HepG2 (cell line): ENCODE results near the gene SLC17A8. TPM values are rescaled to one million over a fixed set of nuclear protein-coding genes. Genes with fewer than 3 reads are reported as not detected.

Experiments
- CC2D1A ChIP-seq: sonication (generic); formaldehyde crosslinking; IDR thresholded peaks from 2 replicates; pipeline ENCODE4 v1.8.1; 2023; ENCODE audit warnings: mild to moderate bottlenecking, missing genetic modification reagents
- HMG20A ChIP-seq: IDR thresholded peaks from 2 replicates; pipeline ENCODE4 v1.6.1; 2016; ENCODE audit warnings: borderline replicate concordance
- KLF11 ChIP-seq: IDR thresholded peaks from 2 replicates; pipeline ENCODE4 v1.6.1; 2016; ENCODE audit warnings: missing compliant biosample characterization
- MZF1 ChIP-seq: sonication (generic); formaldehyde crosslinking; IDR thresholded peaks from 2 replicates; pipeline ENCODE4 v1.8.1; 2023; ENCODE audit warnings: mild to moderate bottlenecking, missing genetic modification reagents, borderline replicate concordance
- NPAS2 ChIP-seq: sonication (generic); formaldehyde crosslinking; IDR thresholded peaks from 2 replicates; pipeline ENCODE4 v1.8.0; 2022; ENCODE audit warnings: mild to moderate bottlenecking, missing genetic modification reagents, borderline replicate concordance
- RAD21 ChIP-seq: fragments of 450-650 bp; formaldehyde crosslinking; IDR thresholded peaks from 2 replicates; pipeline ENCODE4 v1.5.0; 2020; ENCODE audit warnings: mild to moderate bottlenecking
- SATB2 ChIP-seq: sonication (generic); formaldehyde crosslinking; IDR thresholded peaks from 2 replicates; pipeline ENCODE4 v1.5.0; 2020; ENCODE audit warnings: missing genetic modification reagents
- SIX1 ChIP-seq: sonication (generic); formaldehyde crosslinking; IDR thresholded peaks from 2 replicates; pipeline ENCODE4 v1.4.0; 2020; ENCODE audit warnings: missing genetic modification reagents, borderline replicate concordance
- SOX6 ChIP-seq, 2 experiments: fragments of 450-650 bp in 1 of 2; sonication (generic) in 1 of 2; formaldehyde crosslinking in 1 of 2; IDR thresholded peaks; 2 replicates each; pipeline versions ENCODE4 v1.4.0 to v1.6.1; 2017 to 2020; ENCODE audit warnings: antibody characterized with exemption in 1 of 2, mild to moderate bottlenecking in 1 of 2, missing genetic modification reagents in 1 of 2
- SP5 ChIP-seq: IDR thresholded peaks from 2 replicates; pipeline ENCODE4 v1.6.1; 2016; ENCODE audit warnings: low read depth, borderline replicate concordance
- SRF ChIP-seq: IDR thresholded peaks from 2 replicates; pipeline ENCODE4 v1.6.1; 2011; ENCODE audit warnings: mild to moderate bottlenecking, low read depth, low read length, moderate library complexity
- YEATS2 ChIP-seq: sonication (generic); formaldehyde crosslinking; IDR thresholded peaks from 2 replicates; pipeline ENCODE4 v1.4.0; 2020; ENCODE audit warnings: missing genetic modification reagents, borderline replicate concordance
- ZBTB38 ChIP-seq: sonication (generic); formaldehyde crosslinking; IDR thresholded peaks from 2 replicates; pipeline ENCODE4 v1.5.1; 2020; ENCODE audit warnings: mild to moderate bottlenecking, missing genetic modification reagents
- ZFP37 ChIP-seq: sonication (generic); formaldehyde crosslinking; IDR thresholded peaks from 2 replicates; pipeline ENCODE4 v1.4.0; 2020; ENCODE audit warnings: missing genetic modification reagents, borderline replicate concordance
- ZKSCAN8 ChIP-seq: IDR thresholded peaks from 2 replicates; pipeline ENCODE4 v1.6.1; 2016; ENCODE audit warnings: borderline replicate concordance, missing genetic modification reagents, missing compliant biosample characterization
- ZNF746 ChIP-seq: sonication (generic); formaldehyde crosslinking; IDR thresholded peaks from 2 replicates; pipeline ENCODE4 v1.8.0; 2022; ENCODE audit warnings: mild to moderate bottlenecking, missing genetic modification reagents
- ZNF782 ChIP-seq: sonication (generic); formaldehyde crosslinking; IDR thresholded peaks from 2 replicates; pipeline ENCODE4 v1.4.0; 2020; ENCODE audit warnings: missing genetic modification reagents, mild to moderate bottlenecking, borderline replicate concordance
- ZNF792 ChIP-seq: IDR thresholded peaks from 2 replicates; pipeline ENCODE4 v1.6.1; 2016
- polyA plus RNA-seq, 8 experiments: library from polyadenylated mRNA; depleted of rRNA in 3 of 8; stranded (reverse) in 7 of 8; unstranded in 1 of 8; fragments of >200 nt; fragmentation: Illumina TruSeq in 4 of 8; extraction: Trizol in 4 of 8; gene quantifications; 2 replicates each; pipeline versions ENCODE4 v1.2.1 to v1.2.3, GENCODE V29; 2011 to 2016; ENCODE audit warnings: low read depth in 4 of 8, missing spikeins in 1 of 8, mixed read lengths in 1 of 8; ENCODE audit not compliant: insufficient read depth in 1 of 8
- total RNA-seq, 5 experiments: library from RNA; depleted of rRNA; stranded (reverse); fragments of >200 nt; fragmentation: Illumina TruSeq; extraction: Trizol; gene quantifications; 2 replicates each; pipeline ENCODE4 v1.2.3, GENCODE V29; 2016; ENCODE audit warnings: low read depth in 1 of 5
- TF ChIP-seq, protein P1 (sequence below): sonication (generic); formaldehyde crosslinking; IDR thresholded peaks from 2 replicates; pipeline ENCODE4 v1.5.0; 2020; ENCODE audit warnings: missing genetic modification reagents, mild to moderate bottlenecking, borderline replicate concordance
- TF ChIP-seq, protein P2 (sequence below): sonication (generic); formaldehyde crosslinking; IDR thresholded peaks from 2 replicates; pipeline ENCODE4 v1.5.0; 2020; ENCODE audit warnings: mild to moderate bottlenecking, missing genetic modification reagents
- TF ChIP-seq, protein P3 (sequence below): sonication (generic); formaldehyde crosslinking; IDR thresholded peaks from 2 replicates; pipeline ENCODE4 v1.9.0; 2021; ENCODE audit warnings: missing genetic modification reagents, borderline replicate concordance
- TF ChIP-seq, protein P4 (sequence below): sonication (generic); formaldehyde crosslinking; IDR thresholded peaks from 2 replicates; pipeline ENCODE4 v1.5.1; 2020; ENCODE audit warnings: mild to moderate bottlenecking, missing genetic modification reagents, borderline replicate concordance
- TF ChIP-seq, protein P5 (sequence below): sonication (generic); formaldehyde crosslinking; IDR thresholded peaks from 2 replicates; pipeline ENCODE4 v1.5.1; 2020; ENCODE audit warnings: mild to moderate bottlenecking, moderate library complexity, missing genetic modification reagents

SLC17A8 gene
- total and polyA plus RNA-seq, 2 of the 13 experiments (the other 11 are each of a cell fraction or from before 2014, with no cell fraction given), result 0.07 to 0.15 TPM

DNA sequence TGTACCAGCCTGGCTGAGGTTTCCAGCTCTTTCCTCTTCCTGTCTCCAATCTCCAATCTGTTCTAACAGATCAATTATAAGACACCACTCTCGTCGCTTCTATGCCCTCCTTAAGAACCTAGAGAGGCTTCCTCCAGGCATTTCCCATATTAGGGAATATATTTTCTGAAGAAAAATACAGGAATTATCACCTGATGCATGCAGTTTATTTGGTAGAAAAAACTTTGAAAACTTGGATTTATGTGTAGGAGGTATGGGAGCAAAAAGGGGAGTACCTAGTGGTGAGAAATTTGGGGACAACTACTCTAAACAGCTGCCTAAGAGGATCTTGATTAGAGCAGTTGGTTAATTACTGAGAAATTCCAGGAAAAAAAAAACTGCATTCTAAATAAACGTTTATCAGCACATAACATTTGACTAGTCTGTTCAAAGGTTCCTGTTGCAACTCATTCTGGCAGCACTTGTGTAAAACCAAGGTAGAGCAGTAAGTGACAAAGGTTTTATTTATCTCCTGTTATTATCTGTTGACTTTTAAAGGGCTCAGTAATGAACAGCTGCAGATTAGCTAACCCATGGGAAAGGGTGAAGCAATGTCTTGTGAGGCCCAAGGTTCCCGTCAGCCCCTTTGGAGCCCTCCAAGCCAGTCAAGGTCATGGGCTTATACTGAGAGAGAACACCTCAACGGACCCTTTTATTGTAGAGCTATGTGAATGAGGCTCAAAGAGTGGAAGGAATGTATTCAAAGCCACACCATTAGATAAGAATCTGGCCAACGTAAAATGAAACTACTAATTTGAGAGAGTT, 80.4 kb downstream of the SLC17A8 start (continued):
- TF ChIP-seq YEATS2 (CRISPR knock-in tag) (peak; percentile 62; the same call in 1 of the 2 replicates), CC2D1A (CRISPR knock-in tag) (no peak), SIX1 (CRISPR knock-in tag) (peak; percentile 81), SATB2 (CRISPR knock-in tag) (peak; percentile 95), ZNF782 (CRISPR knock-in tag) (no peak), MZF1 (no peak), RAD21 (CRISPR knock-in tag) (peak; percentile 25; the same call in 1 of the 2 replicates), ZNF746 (CRISPR knock-in tag) (peak; percentile 77; the same call in 1 of the 2 replicates), SRF (peak; percentile 8; the same call in 1 of the 2 replicates), ZFP37 (CRISPR knock-in tag) (0 out of 2 replicates have a peak, but pooled peaks have one; percentile 46), ZKSCAN8 (CRISPR knock-in tag) (peak; percentile 88), ZNF792 (CRISPR knock-in tag) (peak; percentile 73), NPAS2 (CRISPR knock-in tag) (no peak), HMG20A (peak; percentile 98), KLF11 (no peak), SOX6 (IDR thresholded peaks at IDR 0.05) (no peak), SOX6 (CRISPR knock-in tag; IDR thresholded peaks at IDR 0.05) (peak; percentile 99), SP5 (CRISPR knock-in tag) (no peak), ZBTB38 (CRISPR knock-in tag) (no peak)
- TF ChIP-seq, protein P1, sequence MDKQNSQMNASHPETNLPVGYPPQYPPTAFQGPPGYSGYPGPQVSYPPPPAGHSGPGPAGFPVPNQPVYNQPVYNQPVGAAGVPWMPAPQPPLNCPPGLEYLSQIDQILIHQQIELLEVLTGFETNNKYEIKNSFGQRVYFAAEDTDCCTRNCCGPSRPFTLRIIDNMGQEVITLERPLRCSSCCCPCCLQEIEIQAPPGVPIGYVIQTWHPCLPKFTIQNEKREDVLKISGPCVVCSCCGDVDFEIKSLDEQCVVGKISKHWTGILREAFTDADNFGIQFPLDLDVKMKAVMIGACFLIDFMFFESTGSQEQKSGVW (CRISPR knock-in tag), result no peak
- TF ChIP-seq, protein P2, sequence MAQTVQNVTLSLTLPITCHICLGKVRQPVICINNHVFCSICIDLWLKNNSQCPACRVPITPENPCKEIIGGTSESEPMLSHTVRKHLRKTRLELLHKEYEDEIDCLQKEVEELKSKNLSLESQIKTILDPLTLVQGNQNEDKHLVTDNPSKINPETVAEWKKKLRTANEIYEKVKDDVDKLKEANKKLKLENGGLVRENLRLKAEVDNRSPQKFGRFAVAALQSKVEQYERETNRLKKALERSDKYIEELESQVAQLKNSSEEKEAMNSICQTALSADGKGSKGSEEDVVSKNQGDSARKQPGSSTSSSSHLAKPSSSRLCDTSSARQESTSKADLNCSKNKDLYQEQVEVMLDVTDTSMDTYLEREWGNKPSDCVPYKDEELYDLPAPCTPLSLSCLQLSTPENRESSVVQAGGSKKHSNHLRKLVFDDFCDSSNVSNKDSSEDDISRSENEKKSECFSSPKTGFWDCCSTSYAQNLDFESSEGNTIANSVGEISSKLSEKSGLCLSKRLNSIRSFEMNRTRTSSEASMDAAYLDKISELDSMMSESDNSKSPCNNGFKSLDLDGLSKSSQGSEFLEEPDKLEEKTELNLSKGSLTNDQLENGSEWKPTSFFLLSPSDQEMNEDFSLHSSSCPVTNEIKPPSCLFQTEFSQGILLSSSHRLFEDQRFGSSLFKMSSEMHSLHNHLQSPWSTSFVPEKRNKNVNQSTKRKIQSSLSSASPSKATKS (CRISPR knock-in tag), result peak; percentile 94
- TF ChIP-seq, protein P3, sequence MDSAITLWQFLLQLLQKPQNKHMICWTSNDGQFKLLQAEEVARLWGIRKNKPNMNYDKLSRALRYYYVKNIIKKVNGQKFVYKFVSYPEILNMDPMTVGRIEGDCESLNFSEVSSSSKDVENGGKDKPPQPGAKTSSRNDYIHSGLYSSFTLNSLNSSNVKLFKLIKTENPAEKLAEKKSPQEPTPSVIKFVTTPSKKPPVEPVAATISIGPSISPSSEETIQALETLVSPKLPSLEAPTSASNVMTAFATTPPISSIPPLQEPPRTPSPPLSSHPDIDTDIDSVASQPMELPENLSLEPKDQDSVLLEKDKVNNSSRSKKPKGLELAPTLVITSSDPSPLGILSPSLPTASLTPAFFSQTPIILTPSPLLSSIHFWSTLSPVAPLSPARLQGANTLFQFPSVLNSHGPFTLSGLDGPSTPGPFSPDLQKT (CRISPR knock-in tag), result no peak
- TF ChIP-seq, protein P4, sequence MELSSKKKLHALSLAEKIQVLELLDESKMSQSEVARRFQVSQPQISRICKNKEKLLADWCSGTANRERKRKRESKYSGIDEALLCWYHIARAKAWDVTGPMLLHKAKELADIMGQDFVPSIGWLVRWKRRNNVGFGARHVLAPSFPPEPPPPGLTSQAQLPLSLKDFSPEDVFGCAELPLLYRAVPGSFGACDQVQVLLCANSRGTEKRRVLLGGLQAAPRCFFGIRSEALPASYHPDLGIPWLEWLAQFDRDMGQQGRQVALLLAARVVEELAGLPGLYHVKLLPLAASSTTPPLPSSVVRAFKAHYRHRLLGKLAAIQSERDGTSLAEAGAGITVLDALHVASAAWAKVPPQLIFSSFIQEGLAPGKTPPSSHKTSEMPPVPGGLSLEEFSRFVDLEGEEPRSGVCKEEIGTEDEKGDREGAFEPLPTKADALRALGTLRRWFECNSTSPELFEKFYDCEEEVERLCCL (CRISPR knock-in tag), result no peak
- TF ChIP-seq, protein P5, sequence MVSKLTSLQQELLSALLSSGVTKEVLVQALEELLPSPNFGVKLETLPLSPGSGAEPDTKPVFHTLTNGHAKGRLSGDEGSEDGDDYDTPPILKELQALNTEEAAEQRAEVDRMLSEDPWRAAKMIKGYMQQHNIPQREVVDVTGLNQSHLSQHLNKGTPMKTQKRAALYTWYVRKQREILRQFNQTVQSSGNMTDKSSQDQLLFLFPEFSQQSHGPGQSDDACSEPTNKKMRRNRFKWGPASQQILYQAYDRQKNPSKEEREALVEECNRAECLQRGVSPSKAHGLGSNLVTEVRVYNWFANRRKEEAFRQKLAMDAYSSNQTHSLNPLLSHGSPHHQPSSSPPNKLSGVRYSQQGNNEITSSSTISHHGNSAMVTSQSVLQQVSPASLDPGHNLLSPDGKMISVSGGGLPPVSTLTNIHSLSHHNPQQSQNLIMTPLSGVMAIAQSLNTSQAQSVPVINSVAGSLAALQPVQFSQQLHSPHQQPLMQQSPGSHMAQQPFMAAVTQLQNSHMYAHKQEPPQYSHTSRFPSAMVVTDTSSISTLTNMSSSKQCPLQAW, result peak; percentile 79
